ENCODE measurements around the gene EIF4E.

The EIF4E gene

DNA sequence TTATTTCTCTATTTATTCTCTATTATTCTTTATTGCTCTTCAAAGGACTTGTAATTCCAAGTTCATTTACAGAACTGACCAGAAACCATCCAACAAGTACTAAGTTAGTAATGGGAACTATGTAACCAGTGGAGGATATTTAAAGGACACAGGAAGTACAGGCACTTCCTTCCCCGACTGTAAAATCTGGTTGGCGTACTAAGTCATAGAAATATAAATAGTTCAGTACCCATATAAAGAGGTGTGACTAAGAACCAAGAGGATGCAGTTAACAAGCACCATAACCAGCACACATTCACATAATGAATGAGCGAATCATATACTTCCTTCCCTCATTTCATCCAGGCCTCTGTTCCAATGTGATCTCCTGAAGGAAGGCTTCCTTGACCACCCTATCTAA is 3.6 kb upstream of the EIF4E start:
- no peak overlapping the region for H3K4me2 ChIP-seq (ENCODE audit: low read length)
- peaks cover 19% of the 10 kb centered on the region for H3K79me2 ChIP-seq (ENCODE audit: control insufficient read depth, low read length)
- no peaks in the 10 kb centered on the region for H4K20me1 ChIP-seq (ENCODE audit: control insufficient read depth, insufficient read depth, low read depth, low read length)
- no peaks in the 10 kb centered on the region for H3K9me2 ChIP-seq (replicated peaks; ENCODE audit: control insufficient read depth, low read length)
- peaks cover 16% of the 10 kb centered on the region for H3K4me1 ChIP-seq (ENCODE audit: control insufficient read depth, low read length)
- TF ChIP-seq EZH2phosphoT487 (IDR thresholded peaks at IDR 0.05; ENCODE audit: borderline replicate concordance, low read length): no peak
- TF ChIP-seq, protein P1, sequence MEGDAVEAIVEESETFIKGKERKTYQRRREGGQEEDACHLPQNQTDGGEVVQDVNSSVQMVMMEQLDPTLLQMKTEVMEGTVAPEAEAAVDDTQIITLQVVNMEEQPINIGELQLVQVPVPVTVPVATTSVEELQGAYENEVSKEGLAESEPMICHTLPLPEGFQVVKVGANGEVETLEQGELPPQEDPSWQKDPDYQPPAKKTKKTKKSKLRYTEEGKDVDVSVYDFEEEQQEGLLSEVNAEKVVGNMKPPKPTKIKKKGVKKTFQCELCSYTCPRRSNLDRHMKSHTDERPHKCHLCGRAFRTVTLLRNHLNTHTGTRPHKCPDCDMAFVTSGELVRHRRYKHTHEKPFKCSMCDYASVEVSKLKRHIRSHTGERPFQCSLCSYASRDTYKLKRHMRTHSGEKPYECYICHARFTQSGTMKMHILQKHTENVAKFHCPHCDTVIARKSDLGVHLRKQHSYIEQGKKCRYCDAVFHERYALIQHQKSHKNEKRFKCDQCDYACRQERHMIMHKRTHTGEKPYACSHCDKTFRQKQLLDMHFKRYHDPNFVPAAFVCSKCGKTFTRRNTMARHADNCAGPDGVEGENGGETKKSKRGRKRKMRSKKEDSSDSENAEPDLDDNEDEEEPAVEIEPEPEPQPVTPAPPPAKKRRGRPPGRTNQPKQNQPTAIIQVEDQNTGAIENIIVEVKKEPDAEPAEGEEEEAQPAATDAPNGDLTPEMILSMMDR (IDR thresholded peaks at IDR 0.05; ENCODE audit: low read depth, low read length, poor library complexity, severe bottlenecking): no peak
- no peaks in the 10 kb centered on the region for H3K27me3 ChIP-seq (ENCODE audit: control insufficient read depth, low read length)
- no peak overlapping the region for H3K27ac ChIP-seq (ENCODE audit: low read depth, low read length)
- H3K4me3 ChIP-seq (ENCODE audit: low read length): no peak overlapping the region
- H3K9me3 ChIP-seq (ENCODE audit: control insufficient read depth, insufficient read depth, low read length): peaks cover 5% of the 10 kb centered on the region; the same call in 1 of the 2 replicates
- no peaks in the 10 kb centered on the region for H3F3A ChIP-seq (ENCODE audit: control insufficient read depth, insufficient read depth)
- H3K36me3 ChIP-seq (ENCODE audit: control insufficient read depth, low read length): peaks cover 8% of the 10 kb centered on the region; the same call in 1 of the 2 replicates

DNA sequence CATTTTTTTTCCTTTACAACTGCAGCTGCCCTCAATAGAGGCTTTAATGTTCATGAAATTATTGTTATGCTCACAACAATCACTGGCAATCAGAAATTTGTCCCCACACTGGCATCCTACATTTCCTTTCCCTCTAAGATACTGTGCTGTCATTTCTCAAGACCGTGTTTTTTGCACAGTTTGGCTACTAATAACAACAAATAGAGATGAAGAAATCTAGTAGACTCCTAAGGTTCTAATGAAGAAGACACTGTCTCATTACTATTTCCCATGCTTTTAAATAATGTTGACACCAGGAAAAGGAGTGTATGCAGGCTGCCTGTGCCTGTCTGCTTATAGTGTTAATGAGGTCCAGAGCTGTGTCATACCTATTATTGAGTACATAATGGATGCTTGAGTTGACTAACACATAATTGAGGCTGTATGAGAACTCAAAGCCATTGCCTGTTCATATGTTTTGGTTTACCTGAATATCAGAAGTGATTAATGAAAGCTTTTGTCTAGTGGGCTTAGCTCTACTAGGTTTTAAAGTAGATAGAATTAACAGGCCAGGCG is 1.5 kb upstream of the EIF4E start:
- Histone ChIP-seq H3F3A (ENCODE audit: control insufficient read depth, insufficient read depth) (no peaks in the 10 kb centered on the region), H3K27me3 (ENCODE audit: control insufficient read depth, low read length) (no peaks in the 10 kb centered on the region), H3K4me2 (ENCODE audit: low read length) (peak overlapping the region; percentile 75), H3K4me3 (ENCODE audit: low read length) (peak overlapping the region; percentile 93), H3K36me3 (ENCODE audit: control insufficient read depth, low read length) (peaks cover 26% of the 10 kb centered on the region), H3K27ac (ENCODE audit: low read depth, low read length) (no peak overlapping the region), H3K9me3 (ENCODE audit: control insufficient read depth, insufficient read depth, low read length) (peaks cover 5% of the 10 kb centered on the region; the same call in 1 of the 2 replicates), H3K4me1 (ENCODE audit: control insufficient read depth, low read length) (peaks cover 32% of the 10 kb centered on the region), H4K20me1 (ENCODE audit: control insufficient read depth, insufficient read depth, low read depth, low read length) (peaks cover 15% of the 10 kb centered on the region), H3K79me2 (ENCODE audit: control insufficient read depth, low read length) (peaks cover 41% of the 10 kb centered on the region), H3K9me2 (replicated peaks; ENCODE audit: control insufficient read depth, low read length) (no peaks in the 10 kb centered on the region)
- TF ChIP-seq EZH2phosphoT487 (IDR thresholded peaks at IDR 0.05; ENCODE audit: borderline replicate concordance, low read length): no peak
- TF ChIP-seq, protein P1 (IDR thresholded peaks at IDR 0.05; ENCODE audit: low read depth, low read length, poor library complexity, severe bottlenecking): no peak

DNA sequence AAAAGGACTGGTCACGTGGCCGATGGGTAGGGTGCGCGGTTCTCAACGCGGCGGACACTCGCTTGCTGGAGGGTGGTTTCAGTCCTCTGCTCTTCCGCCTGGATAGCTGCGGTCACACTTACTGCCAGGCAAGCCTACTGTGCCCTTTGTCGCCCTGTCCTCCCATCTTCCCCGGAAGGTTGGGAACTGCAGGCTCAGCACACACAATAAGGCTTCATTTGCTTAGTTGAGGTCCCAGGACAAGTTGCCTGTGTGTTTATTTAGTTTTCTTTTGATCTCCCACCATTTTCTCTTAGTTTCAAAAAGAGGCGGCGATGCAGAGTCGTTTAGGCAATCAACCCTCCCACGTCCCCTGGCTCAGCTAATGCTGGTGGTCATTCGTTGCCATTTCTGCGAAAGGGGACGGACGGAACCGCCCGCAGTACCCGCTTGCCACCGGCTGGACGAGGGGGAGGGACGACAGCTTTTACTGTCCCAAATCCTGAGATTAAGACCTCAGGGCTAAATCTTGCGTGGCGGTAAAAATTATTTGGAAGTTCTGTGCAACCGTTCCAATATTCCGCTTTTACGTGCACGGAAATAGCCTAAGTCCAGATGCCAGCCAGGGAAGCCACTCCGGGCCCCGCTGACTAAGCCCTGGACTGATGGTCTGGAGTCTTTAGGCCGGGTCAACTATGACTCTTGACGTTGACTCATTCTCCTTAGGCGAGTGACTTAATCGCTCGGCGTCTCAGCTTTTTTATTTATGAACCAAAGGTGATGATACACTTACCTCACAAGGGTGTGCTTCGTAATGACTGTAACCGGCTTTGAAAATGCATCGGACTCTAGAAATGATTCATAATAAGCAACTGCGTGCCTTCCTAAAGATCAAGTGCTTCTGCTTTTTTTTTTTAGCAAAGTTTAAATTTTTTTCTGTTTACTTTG is 671 bp upstream of the EIF4E start:
- no peaks in the 10 kb centered on the region for H3F3A ChIP-seq (ENCODE audit: control insufficient read depth, insufficient read depth)
- peak overlapping the region; percentile 93 for H3K4me3 ChIP-seq (ENCODE audit: low read length)
- peak overlapping the region; percentile 75 for H3K4me2 ChIP-seq (ENCODE audit: low read length)
- H4K20me1 ChIP-seq (ENCODE audit: control insufficient read depth, insufficient read depth, low read depth, low read length): peaks cover 17% of the 10 kb centered on the region
- H3K27me3 ChIP-seq (ENCODE audit: control insufficient read depth, low read length): no peaks in the 10 kb centered on the region
- peaks cover 33% of the 10 kb centered on the region for H3K4me1 ChIP-seq (ENCODE audit: control insufficient read depth, low read length)
- H3K9me2 ChIP-seq (replicated peaks; ENCODE audit: control insufficient read depth, low read length): no peaks in the 10 kb centered on the region
- H3K79me2 ChIP-seq (ENCODE audit: control insufficient read depth, low read length): peaks cover 49% of the 10 kb centered on the region
- TF ChIP-seq EZH2phosphoT487 (IDR thresholded peaks at IDR 0.05; ENCODE audit: borderline replicate concordance, low read length): no peak
- TF ChIP-seq, protein P1 (IDR thresholded peaks at IDR 0.05; ENCODE audit: low read depth, low read length, poor library complexity, severe bottlenecking): no peak
- H3K9me3 ChIP-seq (ENCODE audit: control insufficient read depth, insufficient read depth, low read length): peaks cover 5% of the 10 kb centered on the region; the same call in 1 of the 2 replicates
- H3K36me3 ChIP-seq (ENCODE audit: control insufficient read depth, low read length): peaks cover 34% of the 10 kb centered on the region
- H3K27ac ChIP-seq (ENCODE audit: low read depth, low read length): peak overlapping the region; percentile 53
